ENCODE results near the gene FUT3.
"Not testable (repeated sequence)": the region's sequence is repeated elsewhere in the genome, so short reads cannot be mapped to it uniquely, and the experiment has no call there.

FUT3 gene

GRCh38 chr19:5890099-5890498 is 38.9 kb upstream of the FUT3 start:
- ATAC-seq, result no peak
- H3K9me3 Mint-ChIP-seq, result peaks cover 3% of the 10 kb centered on the region
- H3K27me3 Mint-ChIP-seq, result peaks cover 57% of the 10 kb centered on the region
- peaks cover 4% of the 10 kb centered on the region for H3K36me3 Mint-ChIP-seq
- H3K4me3 Mint-ChIP-seq, result no peak overlapping the region
- no peak overlapping the region for H3K27ac Mint-ChIP-seq
- peaks cover 9% of the 10 kb centered on the region for H3K4me1 Mint-ChIP-seq

GRCh38 chr19:5889288-5889971 is 38.2 kb upstream of the FUT3 start:
- no peak for ATAC-seq
- Mint-ChIP-seq H3K27me3 (peaks cover 59% of the 10 kb centered on the region), H3K4me3 (no peak overlapping the region), H3K36me3 (no peaks in the 10 kb centered on the region), H3K4me1 (peaks cover 10% of the 10 kb centered on the region), H3K9me3 (peaks cover 3% of the 10 kb centered on the region), H3K27ac (no peak overlapping the region)

DNA sequence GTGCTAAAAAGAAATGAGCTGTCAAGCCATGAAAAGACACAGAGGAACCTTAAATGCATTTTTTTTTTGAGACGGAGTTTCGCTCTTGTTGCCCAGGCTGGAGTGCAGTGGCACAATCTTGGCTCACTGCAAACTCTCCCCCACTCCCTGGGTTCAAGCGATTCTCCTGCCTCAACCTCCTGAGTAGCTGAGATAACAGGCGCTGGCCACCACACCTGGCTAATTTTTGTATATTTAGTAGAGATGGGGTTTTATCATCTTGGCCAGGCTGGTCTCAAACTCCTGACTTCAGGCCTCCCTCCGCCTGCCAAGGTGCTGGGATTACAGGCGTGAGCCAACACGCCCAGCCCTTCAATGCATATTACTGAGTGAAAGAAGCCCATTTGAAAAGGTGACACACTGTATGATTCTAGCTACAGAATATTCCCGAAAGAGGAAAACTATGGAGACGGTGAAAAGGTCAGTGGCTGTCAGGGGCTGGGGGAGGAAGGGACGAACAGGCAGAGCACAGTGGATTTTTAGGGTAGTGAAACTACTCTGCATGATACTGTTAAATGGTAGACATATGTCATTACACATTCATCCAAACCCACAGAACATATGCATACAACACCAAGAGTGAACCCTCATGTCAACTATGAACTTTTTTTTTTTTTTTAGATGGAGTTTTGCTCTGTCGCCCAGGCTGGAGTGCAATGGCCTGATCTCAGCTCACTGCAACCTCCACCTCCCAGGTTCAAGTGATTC is 33.0 kb upstream of the FUT3 start:
- H3K4me3 Mint-ChIP-seq, H3K36me3 Mint-ChIP-seq, H3K4me1 Mint-ChIP-seq, H3K27ac Mint-ChIP-seq, H3K9me3 Mint-ChIP-seq: not testable (repeated sequence)
- peaks cover 56% of the 10 kb centered on the region for H3K27me3 Mint-ChIP-seq
- ATAC-seq, result peak; percentile 68

- H3K27me3 Mint-ChIP-seq, result peaks cover 54% of the 10 kb centered on the region
- not testable (repeated sequence) for H3K36me3 Mint-ChIP-seq, H3K9me3 Mint-ChIP-seq, H3K27ac Mint-ChIP-seq, H3K4me1 Mint-ChIP-seq, H3K4me3 Mint-ChIP-seq, ATAC-seq
Observed at GRCh38 chr19:5883157-5883873, 32.1 kb upstream of the FUT3 start.

GRCh38 chr19:5882421-5882968 is 31.2 kb upstream of the FUT3 start:
- peaks cover 5% of the 10 kb centered on the region for H3K4me1 Mint-ChIP-seq
- ATAC-seq, result no peak
- H3K4me3 Mint-ChIP-seq, result no peak overlapping the region
- peaks cover 58% of the 10 kb centered on the region for H3K27me3 Mint-ChIP-seq
- H3K27ac Mint-ChIP-seq, result no peak overlapping the region
- H3K36me3 Mint-ChIP-seq, result no peaks in the 10 kb centered on the region
- peaks cover 3% of the 10 kb centered on the region for H3K9me3 Mint-ChIP-seq

GRCh38 chr19:5881543-5882299 is 30.5 kb upstream of the FUT3 start:
- Mint-ChIP-seq H3K27me3 (peaks cover 62% of the 10 kb centered on the region), H3K9me3 (peaks cover 3% of the 10 kb centered on the region), H3K27ac (no peak overlapping the region), H3K4me3 (no peak overlapping the region), H3K36me3 (no peaks in the 10 kb centered on the region), H3K4me1 (peaks cover 5% of the 10 kb centered on the region)
- ATAC-seq, result no peak

GRCh38 chr19:5880604-5881078 is 29.4 kb upstream of the FUT3 start:
- no peak overlapping the region for H3K27ac Mint-ChIP-seq
- H3K4me1 Mint-ChIP-seq, result peaks cover 5% of the 10 kb centered on the region
- H3K9me3 Mint-ChIP-seq, result peaks cover 3% of the 10 kb centered on the region
- no peak overlapping the region for H3K4me3 Mint-ChIP-seq
- H3K27me3 Mint-ChIP-seq, result peaks cover 60% of the 10 kb centered on the region
- H3K36me3 Mint-ChIP-seq, result no peaks in the 10 kb centered on the region
- ATAC-seq, result no peak

- H3K4me1 Mint-ChIP-seq, result peaks cover 5% of the 10 kb centered on the region
- no peaks in the 10 kb centered on the region for H3K36me3 Mint-ChIP-seq
- H3K27ac Mint-ChIP-seq, result no peak overlapping the region
- H3K9me3 Mint-ChIP-seq, result peaks cover under 1% of the 10 kb centered on the region
- peaks cover 55% of the 10 kb centered on the region for H3K27me3 Mint-ChIP-seq
- no peak for ATAC-seq
- no peak overlapping the region for H3K4me3 Mint-ChIP-seq
Observed at GRCh38 chr19:5880196-5880595, 28.9 kb upstream of the FUT3 start.

GRCh38 chr19:5877882-5878281 is 26.6 kb upstream of the FUT3 start:
- no peak for ATAC-seq
- Mint-ChIP-seq H3K9me3 (no peaks in the 10 kb centered on the region), H3K4me3 (no peak overlapping the region), H3K27me3 (peaks cover 51% of the 10 kb centered on the region), H3K36me3 (no peaks in the 10 kb centered on the region), H3K4me1 (no peaks in the 10 kb centered on the region), H3K27ac (no peak overlapping the region)

DNA sequence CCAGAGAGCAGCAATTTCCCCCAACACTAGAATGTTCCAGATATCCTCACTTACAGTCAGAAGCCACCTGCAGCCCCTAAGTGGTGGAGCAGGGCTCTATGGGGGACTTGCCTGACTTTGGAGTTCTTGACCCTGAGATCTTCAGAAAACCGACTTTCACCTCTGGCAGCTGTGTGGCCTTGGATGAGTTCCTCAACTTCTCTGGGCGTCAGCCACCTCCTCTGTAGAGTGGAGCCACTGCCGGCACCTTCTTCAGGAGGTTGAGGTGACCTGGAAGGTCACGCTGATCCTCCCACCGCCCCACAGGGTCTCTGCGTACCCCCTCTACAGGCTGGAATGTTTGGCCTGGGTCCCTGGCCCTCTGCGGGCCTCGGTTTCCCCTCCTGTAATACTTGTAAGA is 26.2 kb upstream of the FUT3 start:
- H3K4me1 Mint-ChIP-seq, result no peaks in the 10 kb centered on the region
- no peaks in the 10 kb centered on the region for H3K36me3 Mint-ChIP-seq
- ATAC-seq, result no peak
- no peak overlapping the region for H3K4me3 Mint-ChIP-seq
- H3K27me3 Mint-ChIP-seq, result peaks cover 46% of the 10 kb centered on the region
- H3K9me3 Mint-ChIP-seq, result no peaks in the 10 kb centered on the region
- no peak overlapping the region for H3K27ac Mint-ChIP-seq

- ATAC-seq, H3K4me3 Mint-ChIP-seq: not testable (repeated sequence)
- peaks cover 35% of the 10 kb centered on the region for H3K27me3 Mint-ChIP-seq
Observed at GRCh38 chr19:5874496-5874895, 23.2 kb upstream of the FUT3 start.

GRCh38 chr19:5873617-5874199 is 22.5 kb upstream of the FUT3 start:
- Mint-ChIP-seq H3K4me3 (no peak overlapping the region), H3K27ac (no peak overlapping the region), H3K27me3 (peaks cover 27% of the 10 kb centered on the region), H3K9me3 (no peaks in the 10 kb centered on the region), H3K4me1 (no peaks in the 10 kb centered on the region), H3K36me3 (no peaks in the 10 kb centered on the region)
- no peak for ATAC-seq

More at GRCh38 chr19:5874496-5874895, 23.2 kb upstream of the FUT3 start:
- not testable (repeated sequence) for H3K4me1 Mint-ChIP-seq, H3K36me3 Mint-ChIP-seq, H3K27ac Mint-ChIP-seq, H3K9me3 Mint-ChIP-seq

GRCh38 chr19:5870986-5871394 is 19.7 kb upstream of the FUT3 start:
- H3K9me3 Mint-ChIP-seq, result no peaks in the 10 kb centered on the region
- no peaks in the 10 kb centered on the region for H3K36me3 Mint-ChIP-seq
- no peaks in the 10 kb centered on the region for H3K4me1 Mint-ChIP-seq
- no peak for ATAC-seq
- H3K27me3 Mint-ChIP-seq, result peaks cover 18% of the 10 kb centered on the region
- H3K4me3 Mint-ChIP-seq, result no peak overlapping the region
- no peak overlapping the region for H3K27ac Mint-ChIP-seq
